Left lung (tissue), 14 donors: ENCODE measurements around the gene CAPS. TPM values are rescaled to one million over a fixed set of nuclear protein-coding genes. Genes with fewer than 3 reads are reported as not detected.
A peak's percentile ranks its signal among the peaks of the same experiment; 100 is the strongest.

ENCODE experiments used
- ATAC-seq: fragments of 200-7000 bp; cut with Tn5 transposase; one replicate; pipeline ENCODE4 v1.9.1; 2020; ENCODE audit warnings: moderate library complexity
- DNase-seq, 4 donors: peaks; one replicate each; pipeline ENCODE4 v3.0.0-alpha.2; 2013 to 2020
- H3K27ac ChIP-seq, 2 donors: fragments of 200-600 bp; sonication (generic) in 1 of 2; one replicate each; pipeline versions ENCODE4 v1.5.0 to v1.8.0; 2020 to 2021
- H3K27me3 ChIP-seq, 2 donors: fragments of 200-600 bp; sonication (generic) in 1 of 2; one replicate each; pipeline versions ENCODE4 v1.5.0 to v1.8.0; 2020 to 2021
- H3K36me3 ChIP-seq, 2 donors: fragments of 200-600 bp; sonication (generic) in 1 of 2; one replicate each; pipeline versions ENCODE4 v1.5.0 to v1.8.0; 2020 to 2021
- H3K4me1 ChIP-seq, 2 donors: fragments of 200-600 bp; one replicate each; pipeline ENCODE4 v1.8.0; 2021
- H3K4me3 ChIP-seq, 2 donors: fragments of 200-600 bp; sonication (generic) in 1 of 2; one replicate each; pipeline versions ENCODE4 v1.5.0 to v1.8.0; 2020 to 2021; ENCODE audit warnings: mild to moderate bottlenecking in 1 of 2
- H3K9me3 ChIP-seq, 2 donors: fragments of 200-600 bp; sonication (generic) in 1 of 2; one replicate each; pipeline versions ENCODE4 v1.5.0 to v1.8.0; 2020 to 2021
- intact Hi-C, 2 donors: fragments of 100-400 bp; cut with DNase I; formaldehyde crosslinking; loops; one replicate each; pipeline versions ENCODE4 v1.11.2 to v1.14.2; 2022
- long read RNA-seq, 12 donors: library from polyadenylated mRNA in 2 of 12; unstranded in 2 of 12; transcript quantifications; one replicate each; pipeline ENCODE4 v2.0.0 and lab custom pipeline, GENCODE V29; 2019 to 2026
- polyA plus RNA-seq, 6 donors: library from polyadenylated mRNA; unstranded; fragments of 120-200 nt; gene quantifications; one replicate each; pipeline ENCODE4 v1.2.1, GENCODE V29; 2013; ENCODE audit not compliant: insufficient read length in 6 of 6
- total RNA-seq, 2 donors: library from RNA; stranded (reverse); fragmentation: NEBNext Ultra II Directional; extraction: Animal tissue kit (Norgen Biotek cat#: 25700); gene quantifications; one replicate each; pipeline ENCODE4 v1.2.1, GENCODE V29; 2021
- TF ChIP-seq, protein P1 (sequence below), 2 donors: fragments of 200-600 bp; sonication (generic) in 1 of 2; IDR thresholded peaks; one replicate each; pipeline versions ENCODE4 v1.5.0 to v1.8.0; 2021; ENCODE audit warnings: antibody characterized with exemption in 2 of 2
- donor health status: DM: no; HTN: yes; CAD: no.
- donor health status: DM: no; HTN: no; CAD: no.

CAPS gene
- 10 to 100 TPM in 1 of 2 donors, 1 to 10 TPM in 1; 8.8 to 40.9 TPM for total RNA-seq
- 10 to 100 TPM; 16.4 to 44.9 (median 28.3) TPM for polyA plus RNA-seq
- long read RNA-seq, donor 1, transcript CAPS-203 (5 exons, 3,750 nt) = major isoform, 28 of 54 reads
- long read RNA-seq, donor 1, partial matches to known transcripts = 25 of 54 reads
- long read RNA-seq, donor 1, other reads (novel, unspliced or antisense) = 0 of 54 reads
- long read RNA-seq, donor 2, transcript CAPS-203 (5 exons, 3,750 nt) = major isoform, 6 of 7 reads
- long read RNA-seq, donor 2, partial matches to known transcripts = 0 of 7 reads
- long read RNA-seq, donor 2, other reads (novel, unspliced or antisense) = 0 of 7 reads
- long read RNA-seq, donor 3, partial matches to known transcripts = 0 of 4 reads
- long read RNA-seq, donor 3, other reads (novel, unspliced or antisense) = 0 of 4 reads
- long read RNA-seq, donor 4, partial matches to known transcripts = 0 of 4 reads
- long read RNA-seq, donor 4, other reads (novel, unspliced or antisense) = 3 of 4 reads
- long read RNA-seq, donor 5, transcript CAPS-203 (5 exons, 3,750 nt) = major isoform, 29 of 48 reads
- long read RNA-seq, donor 5, partial matches to known transcripts = 17 of 48 reads
- long read RNA-seq, donor 5, other reads (novel, unspliced or antisense) = 0 of 48 reads
- long read RNA-seq, donor 6, transcript CAPS-203 (5 exons, 3,750 nt) = major isoform, 17 of 26 reads
- long read RNA-seq, donor 6, partial matches to known transcripts = 0 of 26 reads
- long read RNA-seq, donor 6, other reads (novel, unspliced or antisense) = 9 of 26 reads
- long read RNA-seq, donor 7, transcript CAPS-203 (5 exons, 3,750 nt) = major isoform, 19 of 26 reads
- long read RNA-seq, donor 7, partial matches to known transcripts = 7 of 26 reads
- long read RNA-seq, donor 7, other reads (novel, unspliced or antisense) = 0 of 26 reads
- long read RNA-seq, donor 8, transcript CAPS-203 (5 exons, 3,750 nt) = major isoform, 21 of 21 reads
- long read RNA-seq, donor 8, partial matches to known transcripts = 0 of 21 reads
- long read RNA-seq, donor 8, other reads (novel, unspliced or antisense) = 0 of 21 reads
- long read RNA-seq, donor 9 = 0 reads
- long read RNA-seq, donor 10, transcript CAPS-203 (5 exons, 3,750 nt) = major isoform, 27 of 52 reads
- long read RNA-seq, donor 10, partial matches to known transcripts = 23 of 52 reads
- long read RNA-seq, donor 10, other reads (novel, unspliced or antisense) = 2 of 52 reads
- long read RNA-seq, donor 11 = 0 reads
- long read RNA-seq, donor 12, transcript CAPS-203 (5 exons, 3,750 nt) = major isoform, 20 of 28 reads
- long read RNA-seq, donor 12, partial matches to known transcripts = 8 of 28 reads
- long read RNA-seq, donor 12, other reads (novel, unspliced or antisense) = 0 of 28 reads

DNA sequence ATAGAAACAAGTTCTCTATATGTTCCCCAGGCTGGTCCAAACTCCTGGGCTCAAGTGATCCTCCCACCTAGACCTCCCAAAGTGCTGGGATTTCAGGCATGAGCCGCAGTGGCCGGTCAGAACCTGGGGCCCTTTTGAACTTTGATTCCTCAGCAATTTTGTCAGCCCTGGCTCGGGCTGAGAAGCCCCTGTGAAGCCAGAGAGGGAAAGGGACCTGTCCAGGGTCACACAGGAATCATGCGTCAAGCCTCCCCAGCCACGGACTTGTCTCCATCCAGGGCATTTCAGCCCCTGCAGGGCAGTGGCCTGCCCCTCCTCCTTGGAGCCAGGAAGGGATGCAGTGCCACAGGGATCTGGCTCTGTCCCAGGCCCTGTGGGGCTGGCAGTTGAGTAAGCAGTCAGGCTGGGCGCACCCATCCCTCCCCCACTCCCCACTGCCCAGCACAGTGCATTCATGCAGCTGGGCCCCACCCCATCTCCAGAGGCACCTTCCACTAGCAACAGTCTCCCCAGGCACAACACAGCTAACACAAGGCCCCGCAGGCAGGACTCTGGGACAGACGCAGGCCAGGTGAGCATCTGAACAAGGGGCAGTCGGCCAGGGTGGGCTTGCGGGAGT is at the start of gene CAPS:
TSS of gene CAPS (plus strand) at position 516 of the 619 bp plus-strand sequence. CDS start 153 bp downstream, outside the sequence.
- no peaks in the 10 kb centered on the region for H3K9me3 ChIP-seq
- TF ChIP-seq, protein P1, sequence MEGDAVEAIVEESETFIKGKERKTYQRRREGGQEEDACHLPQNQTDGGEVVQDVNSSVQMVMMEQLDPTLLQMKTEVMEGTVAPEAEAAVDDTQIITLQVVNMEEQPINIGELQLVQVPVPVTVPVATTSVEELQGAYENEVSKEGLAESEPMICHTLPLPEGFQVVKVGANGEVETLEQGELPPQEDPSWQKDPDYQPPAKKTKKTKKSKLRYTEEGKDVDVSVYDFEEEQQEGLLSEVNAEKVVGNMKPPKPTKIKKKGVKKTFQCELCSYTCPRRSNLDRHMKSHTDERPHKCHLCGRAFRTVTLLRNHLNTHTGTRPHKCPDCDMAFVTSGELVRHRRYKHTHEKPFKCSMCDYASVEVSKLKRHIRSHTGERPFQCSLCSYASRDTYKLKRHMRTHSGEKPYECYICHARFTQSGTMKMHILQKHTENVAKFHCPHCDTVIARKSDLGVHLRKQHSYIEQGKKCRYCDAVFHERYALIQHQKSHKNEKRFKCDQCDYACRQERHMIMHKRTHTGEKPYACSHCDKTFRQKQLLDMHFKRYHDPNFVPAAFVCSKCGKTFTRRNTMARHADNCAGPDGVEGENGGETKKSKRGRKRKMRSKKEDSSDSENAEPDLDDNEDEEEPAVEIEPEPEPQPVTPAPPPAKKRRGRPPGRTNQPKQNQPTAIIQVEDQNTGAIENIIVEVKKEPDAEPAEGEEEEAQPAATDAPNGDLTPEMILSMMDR (IDR thresholded peaks at IDR 0.05) = no peak
- H3K27me3 ChIP-seq = no peaks in the 10 kb centered on the region
- intact Hi-C loops = no loop called here
- peaks cover 0 to 71% of the 10 kb centered on the region in 2 donors for H3K36me3 ChIP-seq
- H3K4me1 ChIP-seq = peaks cover 0 to 7% of the 10 kb centered on the region in 2 donors
- DNase-seq (peak in 3 of 4 donors; percentile 63 to 86 (median 76)), ATAC-seq (peak; percentile 92)
- H3K27ac ChIP-seq = peak within 1 kb of the TSS in 1 of 2 donors; percentile 60
- H3K4me3 ChIP-seq = no peak within 1 kb of the TSS

DNA sequence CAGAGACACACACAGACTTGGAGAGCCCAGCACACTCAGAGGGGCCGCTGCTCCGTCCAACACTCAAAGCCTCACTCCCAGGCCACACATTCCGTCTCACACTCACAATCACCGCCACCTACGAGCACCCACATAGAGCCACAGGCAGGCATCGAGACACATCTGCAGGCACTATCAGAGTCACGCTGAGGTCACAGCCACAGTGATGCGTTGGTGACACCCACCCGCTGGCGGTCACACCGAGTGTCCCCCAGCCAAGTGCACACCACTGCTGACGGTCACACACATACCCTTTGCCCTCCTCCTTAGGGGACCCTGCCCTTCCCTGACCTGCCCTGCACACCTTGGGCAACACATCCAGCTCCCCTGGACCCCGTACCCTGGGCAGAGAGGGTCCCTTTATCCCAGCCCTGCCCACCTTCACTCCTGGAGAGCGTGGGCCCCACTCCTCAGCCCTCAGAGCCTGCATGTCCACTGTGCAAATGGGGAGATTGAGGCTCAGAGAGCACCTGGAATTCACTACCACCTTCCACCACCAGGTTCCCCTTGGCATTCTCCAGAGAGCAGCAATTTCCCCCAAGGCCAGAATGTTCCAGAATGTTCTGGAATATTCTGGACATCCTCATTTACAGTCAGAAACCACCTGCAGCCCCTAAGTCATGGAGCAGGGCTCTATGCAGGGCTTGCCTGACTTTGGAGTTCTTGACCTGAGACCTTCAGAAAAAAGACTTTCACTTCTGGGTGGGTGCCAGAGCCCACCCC is 49.1 kb upstream of the CAPS start:
- Histone ChIP-seq H3K27ac (no peak overlapping the region), H3K4me3 (no peak overlapping the region), H3K9me3 (no peaks in the 10 kb centered on the region), H3K36me3 (no peaks in the 10 kb centered on the region), H3K4me1 (no peaks in the 10 kb centered on the region), H3K27me3 (no peaks in the 10 kb centered on the region)
- no peak for ATAC-seq
- intact Hi-C loops = no loop called here
- TF ChIP-seq, protein P1 (IDR thresholded peaks at IDR 0.05) = no peak
- no peak for DNase-seq

DNA sequence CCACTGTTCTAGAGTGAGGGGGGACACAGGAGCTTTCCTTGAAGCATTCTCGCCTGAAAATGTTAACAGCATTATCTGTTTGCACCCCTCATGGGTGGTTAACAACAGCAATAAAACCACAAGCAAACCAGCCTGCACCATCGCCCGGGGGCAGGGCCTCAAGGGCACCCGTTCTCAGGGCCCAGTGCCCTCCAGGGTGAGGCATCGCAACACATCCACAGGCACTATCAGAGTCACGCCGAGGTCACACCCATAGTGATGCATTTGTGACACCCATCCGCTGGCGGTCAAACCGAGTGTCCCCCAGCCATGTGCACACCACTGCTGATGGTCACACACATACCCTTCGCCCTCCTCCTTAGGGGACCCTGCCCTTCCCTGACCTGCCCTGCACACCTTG is 48.3 kb upstream of the CAPS start:
- Histone ChIP-seq H3K4me1 (no peaks in the 10 kb centered on the region), H3K9me3 (no peaks in the 10 kb centered on the region), H3K27ac (no peak overlapping the region), H3K36me3 (no peaks in the 10 kb centered on the region), H3K4me3 (no peak overlapping the region), H3K27me3 (no peaks in the 10 kb centered on the region)
- DNase-seq = no peak
- ATAC-seq = no peak
- intact Hi-C loops = no loop called here
- TF ChIP-seq, protein P1 (IDR thresholded peaks at IDR 0.05) = no peak
